Measurements from ENCODE around the gene OBP2A.

Gene OBP2A

GRCh38 chr9:135574943-135575342 lies 29.0 kb downstream of the OBP2A start:
- no peak for DNase-seq

GRCh38 chr9:135575995-135576631 lies 30.2 kb downstream of the OBP2A start:
- DNase-seq = no peak

GRCh38 chr9:135577256-135577655 lies 31.3 kb downstream of the OBP2A start:
- DNase-seq = no peak

DNA sequence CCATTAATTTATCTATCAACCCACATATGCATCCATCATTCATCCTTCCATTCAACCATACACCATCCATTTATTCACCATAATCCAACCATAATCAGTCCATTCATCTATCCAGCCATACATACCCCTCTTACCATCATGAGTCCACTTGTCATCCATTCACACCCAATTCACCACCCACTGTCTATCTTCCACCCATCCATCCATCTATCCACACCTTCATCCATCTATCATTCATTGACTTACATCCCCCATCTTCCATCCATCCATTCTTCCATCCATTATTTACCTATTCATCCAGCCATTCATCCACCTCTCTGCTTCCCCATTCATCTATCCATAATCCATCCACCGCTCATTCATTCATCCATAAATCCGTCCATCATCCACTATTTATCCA lies 33.4 kb downstream of the OBP2A start:
- no peak for DNase-seq

DNA sequence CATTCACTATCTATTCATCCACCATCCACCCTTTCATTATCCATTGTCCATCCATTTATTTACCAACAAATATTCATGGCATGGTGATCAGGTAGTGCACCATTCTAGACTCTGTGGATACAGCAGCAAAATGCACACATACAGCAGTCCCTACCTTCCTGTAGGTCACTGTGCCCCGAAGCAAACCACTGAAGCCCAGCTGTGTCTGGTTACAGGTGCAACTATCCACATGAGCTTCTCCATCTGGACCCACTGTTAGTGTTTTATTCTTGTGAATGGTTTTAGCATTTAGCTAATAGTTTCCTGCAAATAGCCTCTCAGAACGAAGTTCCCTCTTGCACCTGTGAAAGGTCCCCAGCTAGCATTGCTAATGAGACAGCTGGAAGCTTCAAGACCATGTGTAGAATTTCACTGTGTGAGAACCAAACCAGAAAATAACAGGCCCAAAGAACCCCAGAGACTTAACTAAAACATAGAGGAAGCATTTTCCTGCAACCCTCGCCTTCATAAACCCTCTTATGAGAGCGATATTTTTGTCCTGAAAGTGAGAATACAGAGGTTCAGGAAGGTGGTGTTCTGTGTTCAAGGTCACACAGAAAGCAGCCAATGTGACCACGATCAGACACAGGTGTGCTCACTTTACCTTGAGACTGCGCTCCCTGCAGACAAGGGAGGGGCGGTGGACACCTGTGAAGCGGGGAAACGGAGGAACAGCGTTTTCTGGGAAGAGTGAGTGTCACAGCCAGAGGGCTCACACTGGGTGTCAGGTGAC lies 34.1 kb downstream of the OBP2A start:
- DNase-seq = no peak

DNA sequence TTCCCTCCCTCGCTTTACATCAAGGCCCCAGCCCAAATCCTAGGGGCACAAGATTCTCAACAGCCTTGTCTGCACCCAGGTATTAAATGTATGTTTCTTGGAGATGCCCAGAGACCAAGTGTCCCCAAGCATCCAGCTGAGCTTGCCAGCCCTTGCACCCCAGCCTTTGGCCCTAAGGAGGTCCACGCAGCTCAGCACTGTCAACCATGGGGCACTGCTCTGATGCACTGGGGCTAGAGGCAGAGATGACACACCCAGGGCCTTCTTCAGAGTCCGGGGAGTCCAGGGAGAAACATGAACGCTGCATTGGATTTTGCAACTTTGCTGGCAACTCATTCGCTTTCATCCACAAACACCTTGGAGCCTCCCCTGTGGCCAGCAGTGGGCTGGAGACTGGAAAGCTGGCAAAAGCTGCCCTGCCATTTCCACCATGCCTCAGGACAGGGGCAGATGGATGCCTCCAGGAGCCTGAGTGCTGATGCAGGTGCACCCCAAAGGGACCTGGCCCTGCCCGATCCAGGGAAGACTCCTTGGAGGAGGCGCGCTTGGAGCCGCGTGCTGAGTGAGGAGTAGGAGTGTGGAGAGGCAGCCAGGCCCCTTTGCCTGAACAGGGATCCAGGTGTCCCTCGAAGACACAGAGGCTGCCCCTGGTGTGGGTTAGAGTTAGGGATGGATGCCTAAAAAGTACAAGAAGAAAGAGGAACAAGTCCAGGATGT lies 34.9 kb downstream of the OBP2A start:
- no peak for DNase-seq

DNA sequence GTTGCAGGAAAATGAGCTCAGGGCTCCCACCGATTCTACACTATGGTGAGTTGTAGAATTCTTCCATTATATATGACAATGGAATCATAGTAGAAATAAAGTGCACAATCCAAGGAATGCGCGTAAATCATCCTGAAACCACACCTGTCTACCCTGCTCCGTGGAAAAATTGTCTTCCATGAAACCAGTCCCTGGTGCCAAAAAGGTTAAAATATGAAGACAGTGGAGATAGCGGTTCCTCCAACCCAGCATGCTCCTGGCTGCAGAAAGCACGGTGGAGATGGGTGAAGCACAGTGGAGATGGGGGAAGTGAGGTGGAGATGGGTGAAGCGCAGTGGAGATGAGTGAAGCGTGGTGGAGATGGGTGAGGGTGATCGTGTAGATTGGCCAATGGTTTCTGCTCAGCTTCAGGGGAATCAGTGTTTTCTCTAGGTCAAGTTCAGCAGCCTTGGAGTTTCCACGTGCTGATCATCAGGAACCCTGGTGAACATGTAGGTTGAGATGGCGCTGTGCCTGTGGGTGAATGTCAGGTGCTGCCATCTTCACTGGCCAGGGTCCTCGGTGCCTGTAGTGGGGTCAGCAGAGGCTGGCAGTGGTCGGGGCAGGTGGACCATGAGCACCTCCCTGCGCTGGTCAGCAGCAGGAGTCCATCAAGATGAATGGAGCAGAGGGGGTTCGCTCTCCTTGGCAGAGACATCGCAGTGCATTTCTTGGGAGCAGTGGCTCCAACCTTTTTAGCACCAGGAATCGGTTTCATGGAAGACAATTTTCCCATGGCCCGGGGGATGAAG lies 35.9 kb downstream of the OBP2A start:
- DNase-seq = no peak

DNA sequence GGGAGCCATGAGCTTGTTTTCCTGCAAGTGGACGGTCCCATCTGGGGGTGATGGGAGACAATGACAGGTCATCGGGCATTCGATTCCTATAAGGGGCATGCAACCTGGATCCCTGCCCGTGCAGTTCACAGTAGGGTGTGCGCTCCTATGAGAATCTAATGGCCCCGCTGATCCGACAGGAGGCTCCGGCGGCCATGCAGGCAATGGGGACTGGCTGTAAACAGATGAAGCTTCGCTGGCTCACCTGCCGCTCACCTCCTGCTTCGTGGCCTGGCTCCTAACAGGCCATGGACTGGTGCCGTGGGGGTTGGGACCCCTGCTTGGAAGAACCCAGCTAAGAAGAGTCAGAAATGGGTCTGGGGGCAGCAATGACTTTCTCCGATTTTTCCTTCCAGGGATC lies 36.6 kb downstream of the OBP2A start:
- no peak for DNase-seq

DNA sequence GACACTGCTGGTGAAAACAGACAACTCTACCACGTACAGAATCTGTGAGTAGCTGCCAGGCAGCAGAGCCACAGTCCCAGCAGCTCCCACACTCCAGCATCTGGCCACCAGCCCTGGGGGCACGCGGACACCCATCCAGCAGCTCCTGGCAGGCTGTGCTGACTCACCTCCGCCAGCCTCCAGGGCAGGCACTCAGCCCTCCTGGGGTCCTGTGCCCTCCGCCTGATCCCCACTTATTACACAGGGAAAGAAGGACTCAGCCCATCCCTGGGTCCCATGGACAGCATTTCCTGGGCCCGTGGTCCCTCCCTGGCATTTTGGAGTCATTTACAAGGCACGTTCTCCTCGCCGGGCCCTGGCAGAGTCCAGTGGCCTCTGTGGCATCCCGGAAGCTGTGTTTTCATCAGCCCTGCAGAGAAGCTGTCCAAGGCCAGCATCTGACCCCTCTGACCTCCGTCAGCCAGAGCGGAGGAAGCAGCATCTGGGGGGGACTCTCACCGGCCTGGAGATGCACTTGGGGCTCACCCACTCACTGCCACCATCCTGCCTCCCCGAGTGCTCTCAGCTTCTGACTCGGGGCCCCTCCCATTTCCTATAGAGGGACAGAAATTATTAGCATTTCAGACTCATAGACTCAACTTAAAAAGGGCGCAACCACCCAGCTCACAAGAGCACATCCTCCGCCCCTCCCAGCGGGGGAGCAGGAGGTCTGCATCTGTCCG lies 37.2 kb downstream of the OBP2A start:
- no peak for DNase-seq

GRCh38 chr9:135583688-135584011 lies 37.7 kb downstream of the OBP2A start:
- no peak for DNase-seq

DNA sequence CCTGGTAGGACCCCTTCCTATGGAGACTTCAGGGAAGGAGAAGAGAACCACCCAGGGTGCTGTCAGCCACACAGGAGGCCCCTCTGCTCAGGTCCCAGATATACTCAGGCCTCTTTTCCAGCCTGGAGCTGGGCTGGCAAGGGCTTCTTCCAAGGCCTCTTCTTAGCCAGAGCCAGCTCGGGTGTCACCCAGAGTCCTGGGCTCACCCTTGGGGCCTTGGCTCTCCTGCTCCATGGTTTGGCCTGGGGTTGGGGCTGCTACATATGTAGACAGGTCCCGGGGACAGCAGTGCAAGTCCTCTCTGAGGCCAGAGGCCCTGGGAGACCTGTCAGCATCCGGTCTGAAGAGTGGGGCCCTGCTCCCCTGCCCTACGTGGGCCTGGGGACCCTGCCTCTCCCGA lies 38.4 kb downstream of the OBP2A start:
- no peak for DNase-seq

DNA sequence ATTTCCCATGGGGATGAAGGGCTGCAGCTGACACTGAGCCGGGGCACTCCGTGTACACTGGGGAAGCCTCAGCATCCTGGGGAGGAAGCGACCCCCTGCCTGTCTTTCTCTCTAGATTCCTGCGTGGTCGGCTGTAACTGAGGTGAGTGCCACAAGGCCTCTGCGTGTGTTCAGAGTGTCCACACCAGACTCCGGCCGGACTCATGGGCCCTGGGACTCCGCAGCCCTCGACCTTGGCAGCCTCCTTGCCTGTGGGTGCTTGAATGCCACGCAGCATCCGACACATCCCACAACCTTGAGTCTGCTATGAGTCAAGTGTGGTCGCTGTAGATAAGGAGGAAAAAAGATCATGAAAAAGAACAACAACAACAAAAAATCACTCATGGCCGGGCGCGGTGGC lies 39.0 kb downstream of the OBP2A start:
- no peak for DNase-seq

GRCh38 chr9:135586601-135587109 lies 40.7 kb downstream of the OBP2A start:
- DNase-seq = no peak

DNA sequence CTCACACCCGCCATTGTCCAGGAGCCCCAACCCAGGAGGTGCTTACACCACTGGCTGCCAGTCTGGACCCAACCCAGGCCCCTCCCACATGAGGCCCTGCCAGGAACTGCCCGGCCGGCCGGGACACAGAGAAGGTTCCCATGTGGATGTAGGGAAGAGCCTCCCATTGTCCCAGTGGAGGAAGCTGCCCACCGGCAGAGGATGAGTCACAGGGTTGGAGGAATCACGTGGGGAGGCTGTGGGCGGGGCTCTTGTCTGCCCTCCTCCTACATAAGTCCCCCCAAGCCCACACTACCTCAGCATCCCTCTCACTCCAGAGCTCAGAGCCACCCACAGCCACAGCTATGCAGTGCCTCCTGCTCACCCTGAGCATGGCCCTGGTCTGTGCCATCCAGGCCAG lies 41.7 kb downstream of the OBP2A start:
- DNase-seq = peak in 1 of 56 donors; percentile 33

DNA sequence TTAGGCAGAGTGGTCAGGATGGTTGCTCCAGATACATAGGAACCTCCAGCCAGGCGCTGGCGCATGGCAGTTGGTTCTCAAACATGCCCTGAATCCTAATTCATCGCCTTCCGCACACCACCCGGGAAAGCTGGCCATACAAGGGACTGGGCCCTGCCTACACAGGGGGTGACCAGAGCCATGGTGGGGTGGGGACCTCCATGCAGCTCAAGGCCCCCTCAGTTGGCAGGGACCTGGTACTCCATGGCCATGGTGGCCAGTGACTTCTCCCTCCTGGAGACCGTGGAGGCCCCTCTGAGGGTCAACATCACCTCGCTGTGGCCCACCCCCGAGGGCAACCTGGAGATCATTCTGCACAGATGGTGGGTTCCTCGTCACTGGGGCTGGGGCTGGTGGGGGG lies 42.4 kb downstream of the OBP2A start:
- no peak for DNase-seq

GRCh38 chr9:135588886-135589595 lies 43.1 kb downstream of the OBP2A start:
- no peak for DNase-seq

- no peak for DNase-seq
Measured at GRCh38 chr9:135589596-135590485, 43.9 kb downstream of the OBP2A start.

- no peak for DNase-seq
Measured at GRCh38 chr9:135590486-135591079, 44.7 kb downstream of the OBP2A start.

Measured in nucleus accumbens (tissue), 56 donors.